H1 (cell line): ENCODE results near the gene BTG3. TPM values are rescaled to one million over a fixed set of nuclear protein-coding genes. Genes with fewer than 3 reads are reported as not detected.
A peak's percentile ranks its signal among the peaks of the same experiment; 100 is the strongest.

Source experiments
- CTCF ChIA-PET: fragments of 300-600 bp; sonication (Branson Sonifier 250); formaldehyde crosslinking; loops from one replicate; lab custom pipeline; 2021; ENCODE audit not compliant: partially characterized antibody; lab: Charles Lee
- POLR2A ChIA-PET: fragments of 300-600 bp; sonication (Branson Sonifier 250); formaldehyde crosslinking; loops from one replicate; lab custom pipeline; 2021; ENCODE audit warnings: inconsistent platforms; ENCODE audit not compliant: partially characterized antibody; lab: Charles Lee
- DNase-seq, 2 experiments: peaks; one replicate each; pipeline versions ENCODE4 v3.0.0 to v3.0.0-alpha.2; 2010 to 2022; ENCODE audit warnings: low spot score in 2 of 2, low read depth in 1 of 2, mixed read lengths in 1 of 2
- FAIRE-seq: peaks from 2 replicates; lab custom pipeline; 2011; peaks lifted over from hg19 to GRCh38; lab: Jason Lieb, UNC
- H2AFZ ChIP-seq: 2 replicates; pipeline ENCODE4 v1.8.1; 2012; ENCODE audit warnings: low read length, inconsistent platforms
- H2AK5ac ChIP-seq: 2 replicates; pipeline ENCODE4 v1.6.1; 2013; ENCODE audit warnings: low read depth, low read length
- H2BK120ac ChIP-seq: replicated peaks from 2 replicates; pipeline ENCODE3; 2013; ENCODE audit warnings: low read depth, low read length, inconsistent platforms
- H2BK12ac ChIP-seq: 2 replicates; pipeline ENCODE4 v1.6.1; 2013; ENCODE audit warnings: low read depth, low read length
- H2BK15ac ChIP-seq: 2 replicates; pipeline ENCODE4 v1.6.1; 2013; ENCODE audit warnings: low read length
- H2BK20ac ChIP-seq: 2 replicates; pipeline ENCODE4 v1.6.1; 2013; ENCODE audit warnings: low read length
- H2BK5ac ChIP-seq: 2 replicates; pipeline ENCODE4 v1.6.1; 2013; ENCODE audit warnings: low read depth, low read length
- H3K14ac ChIP-seq: 2 replicates; pipeline ENCODE4 v1.6.1; 2013; ENCODE audit warnings: inconsistent platforms; ENCODE audit not compliant: insufficient read length
- H3K18ac ChIP-seq: 2 replicates; pipeline ENCODE4 v1.6.1; 2013; ENCODE audit warnings: low read length; ENCODE audit errors: extremely low read depth
- H3K23ac ChIP-seq: 2 replicates; pipeline ENCODE4 v1.6.1; 2013; ENCODE audit warnings: inconsistent platforms; ENCODE audit not compliant: insufficient read length
- H3K23me2 ChIP-seq: 2 replicates; pipeline ENCODE4 v1.6.1; 2013; ENCODE audit warnings: low read depth, low read length
- H3K27ac ChIP-seq: 2 replicates; pipeline ENCODE4 v1.6.1; 2011; ENCODE audit warnings: low read depth, low read length, inconsistent platforms
- H3K27me3 ChIP-seq, 4 experiments: replicated peaks in 1 of 4; 1 replicate in 1 of 4; 2 replicates in 3 of 4; pipeline versions ENCODE4 v1.6.1 to v1.8.1; 2011 to 2013; ENCODE audit warnings: low read length in 3 of 4, mild to moderate bottlenecking in 3 of 4, inconsistent platforms in 2 of 4, mixed read lengths in 2 of 4, moderate library complexity in 1 of 4; ENCODE audit not compliant: control insufficient read depth in 3 of 4, insufficient read depth in 3 of 4; ENCODE audit errors: extremely low read depth in 1 of 4
- H3K36me3 ChIP-seq, 4 experiments: 2 replicates each; pipeline versions ENCODE4 v1.6.1 to v1.8.1; 2011 to 2013; ENCODE audit warnings: mild to moderate bottlenecking in 4 of 4, low read length in 3 of 4, moderate library complexity in 2 of 4, control low read depth in 1 of 4, inconsistent platforms in 1 of 4; ENCODE audit not compliant: insufficient read depth in 4 of 4, control insufficient read depth in 2 of 4
- H3K4ac ChIP-seq: replicated peaks from 2 replicates; pipeline ENCODE3; 2013; ENCODE audit warnings: low read length, low read depth, mixed read lengths, inconsistent platforms; ENCODE audit not compliant: insufficient read length
- H3K4me1 ChIP-seq, 4 experiments: replicated peaks in 1 of 4; 1 replicate in 1 of 4; 2 replicates in 3 of 4; pipeline versions ENCODE4 v1.6.1 to v1.8.1; 2011 to 2013; ENCODE audit warnings: low read length in 3 of 4, inconsistent platforms in 2 of 4, mixed read lengths in 1 of 4; ENCODE audit not compliant: insufficient read depth in 4 of 4, control insufficient read depth in 3 of 4
- H3K4me2 ChIP-seq, 2 experiments: 2 replicates each; pipeline versions ENCODE4 v1.6.1 to v1.8.1; 2011 to 2013; ENCODE audit warnings: low read depth in 2 of 2, low read length in 2 of 2, control low read depth in 1 of 2, inconsistent platforms in 1 of 2, mild to moderate bottlenecking in 1 of 2; ENCODE audit not compliant: insufficient read depth in 1 of 2
- H3K4me3 ChIP-seq, 4 experiments: fragments of 200-600, 300-600 bp in 1 of 4; sonication (generic), shearing (Covaris generic), sonication (Bioruptor Twin) in 1 of 4; 2 replicates each; pipeline versions ENCODE4 v1.5.1 to v1.8.1; 2011 to 2016; ENCODE audit warnings: low read length in 4 of 4, low read depth in 3 of 4, control low read depth in 2 of 4, inconsistent platforms in 2 of 4, mild to moderate bottlenecking in 2 of 4, mixed read lengths in 1 of 4, moderate library complexity in 1 of 4; ENCODE audit not compliant: insufficient read depth in 2 of 4; ENCODE audit errors: extremely low read depth in 1 of 4
- H3K56ac ChIP-seq: replicated peaks from 2 replicates; pipeline ENCODE3; 2013; ENCODE audit warnings: low read depth, mild to moderate bottlenecking, mixed read lengths, low read length, inconsistent platforms; ENCODE audit not compliant: insufficient read length
- H3K79me1 ChIP-seq: 2 replicates; pipeline ENCODE4 v1.6.1; 2013; ENCODE audit warnings: low read depth, low read length, control low read depth
- H3K79me2 ChIP-seq, 2 experiments: 2 replicates each; pipeline versions ENCODE4 v1.6.1 to v1.8.1; 2012 to 2013; ENCODE audit warnings: low read length in 2 of 2, mild to moderate bottlenecking in 2 of 2, inconsistent platforms in 1 of 2; ENCODE audit not compliant: insufficient read depth in 2 of 2, control insufficient read depth in 1 of 2
- H3K9ac ChIP-seq, 4 experiments: replicated peaks in 1 of 4; 1 replicate in 1 of 4; 2 replicates in 3 of 4; pipeline versions ENCODE4 v1.6.1 to v1.8.1; 2011 to 2013; ENCODE audit warnings: low read depth in 3 of 4, low read length in 3 of 4, control low read depth in 2 of 4, mild to moderate bottlenecking in 2 of 4, moderate library complexity in 2 of 4, inconsistent platforms in 1 of 4; ENCODE audit errors: extremely low read depth in 1 of 4
- H3K9me3 ChIP-seq, 2 experiments: 2 replicates each; pipeline versions ENCODE4 v1.6.1 to v1.8.1; 2012 to 2013; ENCODE audit warnings: mild to moderate bottlenecking in 2 of 2, moderate library complexity in 2 of 2, control low read depth in 1 of 2, inconsistent platforms in 1 of 2, low read depth in 1 of 2, low read length in 1 of 2, mixed read lengths in 1 of 2; ENCODE audit not compliant: insufficient read depth in 2 of 2
- H4K20me1 ChIP-seq, 2 experiments: replicated peaks in 1 of 2; 2 replicates each; pipeline versions ENCODE3 to v1.8.1; 2011 to 2013; ENCODE audit warnings: inconsistent platforms in 2 of 2, low read length in 2 of 2, mild to moderate bottlenecking in 1 of 2; ENCODE audit not compliant: insufficient read depth in 2 of 2, control insufficient read depth in 1 of 2
- H4K5ac ChIP-seq: 2 replicates; pipeline ENCODE4 v1.6.1; 2013; ENCODE audit warnings: low read length, low read depth, mixed read lengths, inconsistent platforms; ENCODE audit not compliant: insufficient read length
- H4K8ac ChIP-seq: 2 replicates; pipeline ENCODE4 v1.8.0; 2013; ENCODE audit warnings: mild to moderate bottlenecking, moderate library complexity, low read length, inconsistent platforms; ENCODE audit not compliant: insufficient read depth; ENCODE audit errors: extremely low read depth
- H4K91ac ChIP-seq: replicated peaks from 2 replicates; pipeline ENCODE3; 2013; ENCODE audit warnings: low read length, mixed read lengths, inconsistent platforms; ENCODE audit not compliant: insufficient read length
- ASH2L ChIP-seq: fragments of 200-600, 300-600 bp; sonication (generic); IDR thresholded peaks from one replicate; pipeline ENCODE4 v1.7.1; 2017; ENCODE audit warnings: low read length
- BCL11A ChIP-seq, 2 experiments: IDR thresholded peaks; one replicate each; pipeline ENCODE4 v1.6.1; 2011; ENCODE audit warnings: low read depth in 2 of 2, low read length in 2 of 2, mild to moderate bottlenecking in 2 of 2
- CBX8 ChIP-seq: fragments of 300-800, 300-1000 bp; sonication (generic); IDR thresholded peaks from 2 replicates; pipeline ENCODE4 v1.7.1; 2016; ENCODE audit warnings: low read depth, low read length, borderline replicate concordance
- CEBPB ChIP-seq: IDR thresholded peaks from 2 replicates; pipeline ENCODE4 v1.6.1; 2012; ENCODE audit warnings: low read depth, low read length
- EGR1 ChIP-seq: IDR thresholded peaks from 2 replicates; pipeline ENCODE4 v1.6.1; 2011; ENCODE audit warnings: low read depth, low read length, borderline replicate concordance
- HDAC2 ChIP-seq, 2 experiments: fragments of 300-600 bp in 1 of 2; sonication (generic) in 1 of 2; IDR thresholded peaks; 2 replicates each; pipeline ENCODE4 v1.6.1; 2011 to 2012; ENCODE audit warnings: low read depth in 2 of 2, low read length in 2 of 2, mild to moderate bottlenecking in 2 of 2, moderate library complexity in 2 of 2, borderline replicate concordance in 1 of 2, inconsistent platforms in 1 of 2
- JUND ChIP-seq: IDR thresholded peaks from 2 replicates; pipeline ENCODE4 v1.6.1; 2011; ENCODE audit warnings: mild to moderate bottlenecking, improper control_type of control experiment, low read length
- KDM1A ChIP-seq: fragments of 200-600, 300-600 bp; sonication (generic); IDR thresholded peaks from 2 replicates; pipeline ENCODE4 v1.7.1; 2016; ENCODE audit warnings: mild to moderate bottlenecking, low read length, borderline replicate concordance
- KDM4A ChIP-seq: IDR thresholded peaks from one replicate; pipeline ENCODE4 v1.7.1; 2012; ENCODE audit warnings: low read depth, mild to moderate bottlenecking, moderate library complexity, low read length, inconsistent platforms; ENCODE audit not compliant: severe bottlenecking
- KDM5A ChIP-seq: fragments of 200-600 bp; IDR thresholded peaks from 2 replicates; pipeline ENCODE4 v1.7.1; 2012; ENCODE audit warnings: mild to moderate bottlenecking, low read length, inconsistent platforms, mixed read lengths
- POU5F1 ChIP-seq: IDR thresholded peaks from 2 replicates; pipeline ENCODE4 v1.6.1; 2011; ENCODE audit warnings: low read depth, mild to moderate bottlenecking, low read length, moderate library complexity
- RBBP5 ChIP-seq: IDR thresholded peaks from 2 replicates; pipeline ENCODE4 v1.7.1; 2012; ENCODE audit warnings: low read depth, mild to moderate bottlenecking, inconsistent platforms, low read length, moderate library complexity, borderline replicate concordance
- RXRA ChIP-seq: IDR thresholded peaks from 2 replicates; pipeline ENCODE4 v1.6.1; 2011; ENCODE audit warnings: low read depth, mild to moderate bottlenecking, low read length, moderate library complexity; ENCODE audit not compliant: insufficient read depth
- WGBS, 2 experiments: shearing (Covaris generic) in 1 of 2; methylation state at CpG; one replicate each; pipeline versions ENCODE4 v1.1.6 to v1.1.7; 2013 to 2015; ENCODE audit warnings: low lambda C conversion rate in 2 of 2, mixed read lengths in 2 of 2, inconsistent platforms in 1 of 2, low coverage in 1 of 2, missing lambda C conversion rate in 1 of 2; ENCODE audit not compliant: insufficient replicate concordance in 2 of 2, insufficient coverage in 1 of 2, insufficient read length in 1 of 2; ENCODE audit errors: extremely low coverage in 1 of 2, missing lambda C conversion rate in 1 of 2; 5-methylcytosine and 5-hydroxymethylcytosine counted together
- polyA plus RNA-seq, 7 experiments: library from polyadenylated mRNA; depleted of rRNA in 3 of 7; stranded (reverse) in 5 of 7; unstranded in 2 of 7; fragments of >200 nt in 5 of 7; fragments of 200-250 nt in 2 of 7; gene quantifications; 1 replicate in 5 of 7; 2 replicates in 1 of 7; 4 replicates in 1 of 7; pipeline versions ENCODE4 v1.2.1 to v1.2.3, GENCODE V29; 2011 to 2013; ENCODE audit warnings: missing spikeins in 2 of 7, mixed read lengths in 2 of 7
- total RNA-seq: library from RNA; stranded (reverse); fragmentation: NEBNext Ultra II Directional; extraction: Animal tissue kit (Norgen Biotek cat#: 25700); gene quantifications from 2 replicates; pipeline ENCODE4 v1.2.1, GENCODE V29; 2021
- TF ChIP-seq, protein P1 (sequence below): IDR thresholded peaks from 2 replicates; pipeline ENCODE4 v1.6.1; 2012; ENCODE audit warnings: inconsistent platforms

BTG3 gene
- total and polyA plus RNA-seq, 2 of the 8 experiments (the other 6 are each of a cell fraction or from before 2014, with no cell fraction given): 13.6 to 25.9 TPM

GRCh38 chr21:17660862-17661261, 48.2 kb upstream of the BTG3 start:
- no peak overlapping the region for H2BK120ac ChIP-seq
- no peak overlapping the region for H3K27ac ChIP-seq
- H3K36me3 ChIP-seq: no peaks in the 10 kb centered on the region
- H3K27me3 ChIP-seq: no peaks in the 10 kb centered on the region
- ChIA-PET POLR2A (no interaction called here), CTCF (no interaction called here)
- H3K79me1 ChIP-seq: no peaks in the 10 kb centered on the region
- no peak overlapping the region for H4K91ac ChIP-seq
- H2AK5ac ChIP-seq: no peak overlapping the region
- no peaks in the 10 kb centered on the region for H3K9me3 ChIP-seq
- H3K79me2 ChIP-seq: no peaks in the 10 kb centered on the region
- FAIRE-seq (no peak), DNase-seq (no peak)
- no peaks in the 10 kb centered on the region for H4K20me1 ChIP-seq
- H3K56ac ChIP-seq: no peak overlapping the region
- H4K8ac ChIP-seq: no peak overlapping the region
- H3K4ac ChIP-seq: no peak overlapping the region
- H3K9ac ChIP-seq: no peak overlapping the region
- no peak overlapping the region for H4K5ac ChIP-seq
- H3K4me3 ChIP-seq: no peak overlapping the region
- no peak overlapping the region for H3K4me2 ChIP-seq
- no peaks in the 10 kb centered on the region for H3K23me2 ChIP-seq
- H3K18ac ChIP-seq: no peak overlapping the region
- H2BK12ac ChIP-seq: no peak overlapping the region
- 0 out of 2 replicates have a peak overlapping the region, but pooled peaks have one; percentile 41 for H2AFZ ChIP-seq
- no peak overlapping the region for H3K14ac ChIP-seq
- H2BK5ac ChIP-seq: no peak overlapping the region
- H3K23ac ChIP-seq: no peak overlapping the region
- H3K4me1 ChIP-seq: 0 out of 7 replicates have a peak, but pooled peaks cover 0 to 2% (median 0%) of the 10 kb centered on the region in 4 experiments
- no peak overlapping the region for H2BK15ac ChIP-seq
- H2BK20ac ChIP-seq: no peak overlapping the region
- WGBS, 2 experiments: 86% methylated on average over 6 of the region's 6 CpGs; no CpG with 5 or more reads in 1 of the 2 experiments
- no peak for TF ChIP-seq RBBP5
- no peak for TF ChIP-seq CEBPB
- TF ChIP-seq KDM5A: no peak
- no peak for TF ChIP-seq CBX8
- TF ChIP-seq KDM1A: no peak
- TF ChIP-seq HDAC2 (IDR thresholded peaks at IDR 0.05; ENCODE audit: borderline replicate concordance in 1 of 2, low read depth in 2 of 2, low read length in 2 of 2): no peak
- no peak for TF ChIP-seq JUND
- TF ChIP-seq RXRA: no peak
- TF ChIP-seq ASH2L: no peak
- TF ChIP-seq POU5F1: no peak
- no peak for TF ChIP-seq EGR1
- TF ChIP-seq, protein P1, sequence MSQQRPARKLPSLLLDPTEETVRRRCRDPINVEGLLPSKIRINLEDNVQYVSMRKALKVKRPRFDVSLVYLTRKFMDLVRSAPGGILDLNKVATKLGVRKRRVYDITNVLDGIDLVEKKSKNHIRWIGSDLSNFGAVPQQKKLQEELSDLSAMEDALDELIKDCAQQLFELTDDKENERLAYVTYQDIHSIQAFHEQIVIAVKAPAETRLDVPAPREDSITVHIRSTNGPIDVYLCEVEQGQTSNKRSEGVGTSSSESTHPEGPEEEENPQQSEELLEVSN: no peak
- TF ChIP-seq KDM4A: no peak
- no peak for TF ChIP-seq BCL11A (IDR thresholded peaks at IDR 0.05; ENCODE audit: low read depth in 2 of 2, low read length in 2 of 2)
